ENCODE measurements around the gene KRTAP5-8. TPM values are rescaled to one million over a fixed set of nuclear protein-coding genes. Genes with fewer than 3 reads are reported as not detected.
"Not testable (repeated sequence)": the region's sequence is repeated elsewhere in the genome, so short reads cannot be mapped to it uniquely, and the experiment has no call there.

KRTAP5-8 gene
- total RNA-seq, 4 donors from 2014 or later = 0.82 TPM; not detected in 3

GRCh38 chr11:71518506-71519471 is 19.0 kb upstream of the KRTAP5-8 start:
- no peak overlapping the region for H3K27ac ChIP-seq
- ATAC-seq (no peak), DNase-seq (no peak)
- intact Hi-C loops (cut with DNase I; ENCODE audit: low total_unique reads) = no loop called here
- H3K9me3 ChIP-seq = no peaks in the 10 kb centered on the region
- H3K4me1 ChIP-seq = no peaks in the 10 kb centered on the region
- in situ Hi-C loops (cut with MboI; ENCODE audit: low sequenced_read_pairs in 4 of 4) = no loop called here
- no peak for TF ChIP-seq POLR2A (IDR thresholded peaks at IDR 0.05)
- no peak for TF ChIP-seq CTCF (IDR thresholded peaks at IDR 0.05 in 4 of 5, conservative IDR thresholded peaks at IDR 0.05 in 1 of 5)
- no peaks in the 10 kb centered on the region for H3K36me3 ChIP-seq
- H3K27me3 ChIP-seq = no peaks in the 10 kb centered on the region
- H3K4me3 ChIP-seq = no peak overlapping the region

GRCh38 chr11:71519546-71519945 is 18.3 kb upstream of the KRTAP5-8 start:
- no peak for ATAC-seq
- Histone ChIP-seq H3K4me1 (no peaks in the 10 kb centered on the region), H3K4me3 (no peak overlapping the region), H3K27ac (no peak overlapping the region), H3K9me3 (no peaks in the 10 kb centered on the region), H3K27me3 (no peaks in the 10 kb centered on the region), H3K36me3 (no peaks in the 10 kb centered on the region)
- TF ChIP-seq CTCF (IDR thresholded peaks at IDR 0.05 in 4 of 5, conservative IDR thresholded peaks at IDR 0.05 in 1 of 5) (no peak), POLR2A (IDR thresholded peaks at IDR 0.05) (no peak)
- in situ Hi-C loops (cut with MboI; ENCODE audit: low sequenced_read_pairs in 4 of 4) = no loop called here
- no peak for DNase-seq
- intact Hi-C loops (cut with DNase I; ENCODE audit: low total_unique reads) = no loop called here

GRCh38 chr11:71525188-71525937 is 12.5 kb upstream of the KRTAP5-8 start:
- ATAC-seq = no peak
- H3K27ac ChIP-seq = no peak overlapping the region
- no peak overlapping the region for H3K4me3 ChIP-seq
- intact Hi-C loops (cut with DNase I; ENCODE audit: low total_unique reads) = no loop called here
- in situ Hi-C loops (cut with MboI; ENCODE audit: low sequenced_read_pairs in 4 of 4) = no loop called here
- no peaks in the 10 kb centered on the region for H3K9me3 ChIP-seq
- TF ChIP-seq POLR2A (IDR thresholded peaks at IDR 0.05) (no peak), CTCF (IDR thresholded peaks at IDR 0.05 in 4 of 5, conservative IDR thresholded peaks at IDR 0.05 in 1 of 5) (no peak)
- no peaks in the 10 kb centered on the region for H3K36me3 ChIP-seq
- H3K27me3 ChIP-seq = no peaks in the 10 kb centered on the region
- DNase-seq = no peak
- H3K4me1 ChIP-seq = no peaks in the 10 kb centered on the region

GRCh38 chr11:71525938-71526495 is 11.8 kb upstream of the KRTAP5-8 start:
- H3K4me3 ChIP-seq = no peak overlapping the region
- DNase-seq (no peak), ATAC-seq (no peak)
- no peaks in the 10 kb centered on the region for H3K27me3 ChIP-seq
- H3K36me3 ChIP-seq = no peaks in the 10 kb centered on the region
- TF ChIP-seq POLR2A (IDR thresholded peaks at IDR 0.05) (no peak), CTCF (IDR thresholded peaks at IDR 0.05 in 4 of 5, conservative IDR thresholded peaks at IDR 0.05 in 1 of 5) (no peak)
- intact Hi-C loops (cut with DNase I; ENCODE audit: low total_unique reads) (no loop called here), in situ Hi-C loops (cut with MboI; ENCODE audit: low sequenced_read_pairs in 4 of 4) (no loop called here)
- no peaks in the 10 kb centered on the region for H3K9me3 ChIP-seq
- no peaks in the 10 kb centered on the region for H3K4me1 ChIP-seq
- H3K27ac ChIP-seq = no peak overlapping the region

- ATAC-seq; H3K4me1 ChIP-seq; DNase-seq; H3K27ac ChIP-seq; intact Hi-C loops (cut with DNase I; ENCODE audit: low total_unique reads); in situ Hi-C loops (cut with MboI; ENCODE audit: low sequenced_read_pairs in 4 of 4); H3K4me3 ChIP-seq; H3K9me3 ChIP-seq; H3K36me3 ChIP-seq; H3K27me3 ChIP-seq: not testable (repeated sequence)
These were observed 10.8 kb upstream of the KRTAP5-8 start, which contains the start of gene KRTAP5-7 for GRCh38 chr11:71526796-71527575. TSS of gene KRTAP5-7 (plus strand) at chr11:71527267. CDS start at chr11:71527301, 34 bp downstream.

Data from gastrocnemius medialis (tissue), 4 donors.